Measurements from ENCODE around the gene CNTROB.

CNTROB gene

DNA sequence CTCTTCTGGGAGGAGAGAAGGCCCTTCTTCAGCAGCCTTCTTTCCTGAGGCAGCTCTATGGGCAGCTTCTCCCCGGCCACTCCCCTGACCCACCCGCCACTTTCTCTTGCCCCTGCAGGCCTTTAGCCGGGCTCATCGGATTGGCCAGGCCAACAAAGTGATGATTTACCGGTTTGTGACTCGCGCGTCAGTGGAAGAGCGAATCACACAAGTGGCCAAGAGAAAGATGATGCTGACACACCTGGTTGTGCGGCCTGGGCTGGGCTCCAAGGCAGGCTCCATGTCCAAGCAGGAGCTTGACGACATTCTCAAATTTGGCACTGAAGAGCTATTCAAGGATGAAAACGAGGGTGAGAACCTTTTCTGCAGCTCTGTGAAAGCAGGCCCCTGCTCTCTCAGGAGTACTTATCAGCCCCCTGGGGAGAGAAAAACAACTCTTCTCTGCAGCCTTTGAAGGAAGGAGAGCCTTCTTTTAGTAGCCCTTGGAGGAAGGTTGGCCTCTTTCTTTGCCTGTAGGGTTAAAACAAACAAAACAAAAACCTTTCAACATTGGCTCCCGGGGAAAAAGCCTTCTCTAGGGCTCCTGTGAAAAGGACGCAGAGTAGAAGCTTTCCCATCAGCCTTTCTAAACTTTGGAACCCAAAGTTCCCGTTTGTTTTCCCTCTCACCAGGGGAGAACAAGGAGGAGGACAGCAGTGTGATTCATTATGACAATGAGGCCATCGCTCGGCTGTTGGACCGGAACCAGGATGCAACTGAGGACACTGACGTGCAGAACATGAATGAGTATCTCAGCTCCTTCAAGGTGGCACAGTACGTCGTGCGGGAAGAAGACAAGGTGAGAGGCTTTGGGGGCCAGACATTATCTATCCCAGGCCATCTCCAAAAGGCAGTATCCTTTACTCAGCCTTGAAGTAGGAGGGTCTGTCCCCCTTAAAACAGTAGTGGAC, 28.6 kb upstream of the CNTROB start:
- DNase-seq: no peak

DNA sequence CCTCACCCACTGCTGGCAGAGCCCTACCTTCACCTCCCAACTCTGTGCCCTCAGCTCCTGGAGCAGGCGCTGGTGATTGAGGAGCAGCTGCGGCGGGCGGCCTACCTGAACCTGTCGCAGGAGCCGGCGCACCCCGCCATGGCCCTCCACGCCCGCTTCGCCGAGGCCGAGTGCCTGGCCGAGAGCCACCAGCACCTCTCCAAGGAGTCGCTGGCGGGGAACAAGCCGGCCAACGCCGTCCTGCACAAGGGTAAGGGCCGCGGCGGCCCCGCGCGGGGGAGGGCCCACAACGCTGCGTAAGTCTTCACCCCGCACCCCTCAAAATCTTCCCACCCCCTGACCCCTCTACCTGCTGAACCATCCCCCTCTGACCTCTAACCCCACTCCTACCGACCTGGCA, 22.9 kb upstream of the CNTROB start:
- no peak for DNase-seq

DNA sequence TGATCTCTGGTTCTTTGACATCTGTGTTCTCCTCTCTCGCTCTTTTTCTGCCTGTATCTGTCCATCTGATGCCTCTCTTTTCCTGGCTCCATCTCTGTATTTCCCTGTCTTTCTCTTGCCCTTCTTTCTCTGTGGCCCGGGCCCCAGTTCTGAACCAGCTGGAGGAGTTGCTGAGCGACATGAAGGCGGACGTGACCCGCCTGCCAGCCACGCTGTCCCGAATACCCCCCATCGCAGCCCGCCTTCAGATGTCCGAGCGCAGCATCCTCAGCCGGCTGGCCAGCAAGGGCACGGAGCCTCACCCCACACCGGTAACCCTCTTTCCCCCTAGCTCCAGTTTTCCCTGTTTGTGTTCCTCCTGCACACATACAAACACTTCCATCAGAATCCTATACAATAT, 21.7 kb upstream of the CNTROB start:
- no peak for DNase-seq

DNA sequence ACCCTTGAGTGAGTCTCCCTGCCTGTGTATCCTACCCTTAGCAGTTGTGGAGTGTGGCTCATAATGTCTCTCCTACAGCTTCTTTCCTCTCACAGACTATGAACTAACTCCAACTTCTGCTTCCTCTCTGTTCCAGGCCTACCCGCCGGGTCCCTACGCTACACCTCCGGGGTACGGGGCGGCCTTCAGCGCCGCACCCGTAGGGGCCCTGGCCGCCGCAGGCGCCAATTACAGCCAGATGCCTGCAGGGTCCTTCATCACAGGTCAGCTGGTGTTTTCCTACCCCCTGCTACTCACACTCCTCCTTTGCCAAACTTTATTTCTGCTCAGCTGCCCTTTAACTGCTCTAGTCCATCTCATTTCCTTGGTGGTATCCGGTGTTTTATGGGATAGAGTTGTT, 21.3 kb upstream of the CNTROB start:
- no peak for DNase-seq

DNA sequence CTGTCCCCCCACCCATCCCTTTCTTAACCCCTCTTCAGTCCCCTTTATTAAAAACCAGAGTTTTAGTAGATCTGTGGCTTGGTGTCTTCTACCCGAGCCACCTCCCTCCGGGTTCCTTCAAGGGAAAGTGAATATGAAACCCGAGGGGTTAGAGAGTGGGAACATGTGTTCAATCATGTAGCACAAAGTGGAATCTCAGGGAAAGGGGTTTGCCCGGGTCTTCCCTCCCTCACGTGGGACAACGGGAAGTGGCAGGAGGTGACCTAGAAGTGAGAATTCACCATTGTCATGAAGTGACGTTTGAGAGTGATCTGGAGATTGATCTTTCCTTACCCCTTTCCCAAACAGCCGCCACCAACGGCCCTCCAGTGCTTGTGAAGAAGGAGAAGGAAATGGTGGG, 20.9 kb upstream of the CNTROB start:
- no peak for DNase-seq

DNA sequence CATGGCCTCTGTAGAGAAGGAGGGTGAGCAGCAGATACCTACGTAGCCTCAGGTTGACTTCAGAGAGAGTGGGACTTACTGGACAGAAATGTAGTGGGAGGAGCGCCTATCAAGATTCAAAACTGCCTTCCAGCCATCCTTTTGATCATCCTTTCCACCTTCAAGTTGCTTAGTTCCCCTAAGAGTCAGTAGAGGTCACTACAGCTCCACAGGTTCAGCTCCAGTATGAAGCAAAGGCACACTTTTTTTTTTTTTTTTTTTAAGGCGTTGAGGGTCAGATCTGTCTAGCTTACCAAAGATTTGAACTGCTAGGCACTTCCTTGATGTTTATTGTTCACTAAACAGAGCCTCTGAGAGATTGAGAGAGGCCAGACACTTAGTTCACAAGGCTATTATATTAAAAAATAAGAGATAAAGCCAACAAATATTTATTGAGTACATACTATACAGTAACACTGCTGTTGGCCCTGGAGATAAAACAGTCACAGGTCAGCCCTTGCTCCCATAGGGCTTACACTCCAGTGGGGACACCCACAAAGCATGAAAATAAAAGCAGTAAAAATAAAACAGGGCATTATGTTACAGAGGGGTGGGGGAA, 19.0 kb upstream of the CNTROB start:
- peak in 6 of 56 donors; percentile 5 to 48 (median 13) for DNase-seq

DNA sequence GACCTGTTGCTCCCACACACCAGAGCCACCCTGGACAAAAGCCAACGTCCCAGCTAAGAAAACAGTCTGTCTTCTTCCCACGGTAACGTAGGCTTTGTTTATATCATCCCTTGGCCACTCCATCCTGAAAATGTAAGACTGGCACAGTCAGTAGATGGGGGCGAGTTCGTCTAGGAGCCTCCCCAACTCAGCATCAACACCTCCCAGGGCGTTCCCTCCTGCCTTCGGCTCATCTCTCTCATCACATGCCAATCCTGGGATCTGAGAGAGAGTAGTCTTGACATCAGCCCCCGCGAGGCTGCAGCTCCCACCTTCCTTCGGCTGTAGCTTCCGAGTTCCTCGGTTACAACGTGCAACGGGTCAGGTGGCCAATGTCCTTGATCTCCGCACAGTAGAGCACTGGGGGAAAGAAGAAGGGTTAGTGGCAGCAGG, 16.8 kb upstream of the CNTROB start:
- peak in 20 of 56 donors; percentile 17 to 83 (median 58) for DNase-seq

DNA sequence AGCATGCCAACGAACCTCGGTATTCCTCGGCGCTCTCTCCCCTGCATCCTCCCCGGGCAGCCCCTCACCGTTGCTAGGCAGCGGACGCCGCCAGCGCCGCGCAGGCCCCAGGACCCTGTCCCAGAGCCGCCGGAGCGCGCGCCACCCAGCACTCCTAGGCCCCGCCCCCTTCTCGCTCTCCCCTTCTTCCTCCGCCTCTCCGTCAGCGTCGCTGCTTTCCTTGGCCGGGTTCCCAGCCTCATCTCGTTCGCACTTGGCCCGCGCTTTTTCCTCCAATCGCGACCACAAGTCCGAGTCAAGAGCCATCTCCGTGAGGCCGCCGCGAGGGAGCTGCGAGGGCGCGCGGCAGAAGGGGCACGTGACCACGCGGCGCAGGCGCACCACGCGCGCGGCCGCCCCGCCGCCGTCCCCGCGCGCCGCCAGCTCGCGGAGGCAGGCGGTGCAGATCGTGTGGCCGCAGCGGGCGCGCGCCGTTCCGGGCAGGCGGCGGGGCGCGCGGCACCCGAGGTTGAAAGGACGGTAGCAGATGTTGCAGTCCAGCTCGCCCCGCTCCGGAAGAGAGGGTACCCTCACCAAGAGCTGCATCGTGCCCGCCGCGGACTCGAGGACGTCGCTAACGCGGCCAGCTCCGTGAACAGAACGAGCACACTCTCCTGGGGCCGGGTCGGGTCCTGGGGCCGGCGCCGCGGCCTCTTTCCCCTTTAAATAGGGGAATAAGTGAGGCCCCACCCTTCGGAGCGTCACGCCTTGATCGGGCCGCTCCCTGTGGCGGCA, 16.2 kb upstream of the CNTROB start, which contains the start of gene RNF227:
TSS of gene RNF227 (minus strand) at position 679 of the 774 bp plus-strand sequence. CDS start at position 585, 94 bp downstream.
- peak in 54 of 56 donors; percentile 38 to 90 (median 78) for DNase-seq

DNA sequence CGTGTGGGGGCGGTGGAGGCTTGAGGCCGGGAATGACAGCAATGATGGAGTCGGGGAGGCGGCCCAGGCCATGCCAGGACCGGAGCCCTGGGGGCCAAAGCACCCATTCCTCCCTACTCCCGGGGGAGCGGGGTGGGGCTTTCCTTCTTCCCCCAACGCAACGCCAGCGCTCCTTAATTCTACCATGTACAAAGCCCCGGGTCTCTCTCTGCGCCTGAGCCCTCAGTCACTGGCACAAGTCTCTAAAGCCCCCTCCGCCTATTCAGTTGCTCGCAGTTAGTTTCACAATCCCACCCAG, 15.7 kb upstream of the CNTROB start:
- DNase-seq: peak in 2 of 56 donors; percentile 34 to 49

DNA sequence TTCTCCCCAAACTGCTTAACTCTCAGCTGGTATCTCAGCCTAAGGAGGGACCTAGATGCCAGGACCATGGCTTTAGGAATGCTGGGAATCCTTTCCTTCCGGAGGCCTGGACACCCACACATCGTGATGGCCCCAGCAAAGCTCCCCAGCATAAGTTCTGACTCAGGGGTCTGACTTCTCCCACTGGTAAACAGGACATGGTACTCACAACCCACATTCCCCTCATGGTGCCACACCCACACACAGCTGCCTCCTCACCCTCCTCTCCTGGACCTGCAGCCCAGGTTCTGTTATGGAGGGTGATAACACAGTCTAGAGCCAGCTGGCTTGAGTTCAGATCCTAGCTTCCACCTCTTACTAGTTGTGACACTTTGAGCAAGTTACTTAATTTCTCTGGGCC, 15.2 kb upstream of the CNTROB start:
- DNase-seq: no peak

DNA sequence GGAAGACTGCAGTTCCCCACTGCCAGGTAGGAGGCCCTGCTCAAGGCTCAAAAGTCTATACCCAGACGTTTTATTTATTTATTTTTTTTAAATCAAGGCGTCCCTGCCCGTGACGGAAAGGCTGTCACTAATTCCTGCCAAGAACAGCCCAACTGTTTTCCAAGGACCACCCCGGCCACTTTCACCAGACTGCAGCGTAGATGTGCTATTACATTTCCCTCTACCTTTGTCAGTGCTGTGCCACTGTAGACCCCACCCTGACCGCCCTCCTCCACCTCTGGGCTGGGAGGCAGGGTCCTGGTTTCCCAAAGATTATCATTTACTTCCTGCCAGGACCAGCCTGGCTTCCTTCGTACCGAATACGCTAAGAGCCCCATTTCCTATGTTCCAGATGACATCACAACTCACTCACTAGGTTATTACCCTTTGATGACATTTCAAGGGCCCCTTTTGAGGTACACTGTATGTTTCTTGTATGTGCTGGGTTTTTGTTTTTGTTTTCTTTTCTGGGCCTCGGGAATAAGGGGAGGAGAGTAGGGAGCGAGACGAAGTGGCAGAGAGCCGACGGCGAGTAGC, 9.6 kb upstream of the CNTROB start:
- DNase-seq: no peak

DNA sequence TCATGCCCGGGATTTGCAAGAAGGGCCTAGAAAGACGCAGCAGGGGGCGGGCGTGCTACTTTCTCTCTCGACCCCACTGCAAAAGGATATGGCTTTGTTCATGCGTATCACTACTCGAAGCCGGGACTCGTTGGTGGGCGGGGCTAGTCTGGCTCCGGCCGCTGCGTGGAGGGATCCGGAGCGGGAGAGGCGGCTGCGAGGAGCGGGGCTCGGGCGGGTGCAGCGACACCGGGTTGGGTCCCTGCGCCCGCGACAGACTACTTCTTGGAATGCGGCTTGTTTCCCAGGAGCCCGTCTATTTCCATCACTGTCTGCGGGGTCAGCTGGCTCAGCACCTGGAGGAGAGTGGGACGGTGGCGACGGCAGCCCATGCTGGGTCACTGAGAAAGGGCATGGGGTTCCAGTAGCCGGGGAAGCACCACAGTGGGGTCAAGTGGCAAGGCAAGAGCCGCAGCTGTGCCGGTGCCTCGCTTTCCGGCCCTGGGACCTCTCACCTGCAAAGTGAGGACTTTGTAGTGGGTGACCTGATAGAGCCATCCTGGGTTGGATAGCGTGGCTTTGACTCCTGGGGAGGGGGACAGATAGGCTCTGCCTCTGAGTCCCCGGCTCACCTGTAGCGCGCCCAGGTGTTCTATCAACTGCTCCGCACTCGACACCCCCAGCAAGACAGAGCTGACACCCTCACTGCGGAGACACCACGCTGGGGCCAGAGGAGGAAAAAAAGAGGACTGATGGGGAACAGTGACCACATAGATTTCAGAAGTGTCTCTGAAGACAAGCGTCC, 9.0 kb upstream of the CNTROB start:
- peak in 51 of 56 donors; percentile 11 to 85 (median 56) for DNase-seq

DNA sequence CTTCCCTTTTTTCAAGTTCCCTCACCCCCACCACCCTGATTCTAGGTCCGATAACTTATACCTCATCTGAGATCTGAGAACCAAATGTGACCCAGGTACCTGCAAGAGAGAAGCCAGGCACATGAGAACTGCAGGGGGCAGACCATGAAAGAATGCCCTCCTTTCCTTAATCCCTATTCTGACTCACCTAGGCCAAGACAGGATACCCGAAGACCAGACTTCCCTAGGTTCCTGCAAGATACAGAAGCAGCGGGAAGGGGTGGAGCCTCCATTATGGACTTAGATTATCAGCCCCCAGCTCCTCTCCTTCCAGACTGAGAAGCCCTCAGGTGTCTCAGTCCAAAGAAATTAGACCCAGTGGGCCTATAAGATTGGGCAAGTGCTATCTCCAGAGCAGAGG, 4.4 kb upstream of the CNTROB start:
- DNase-seq: no peak

DNA sequence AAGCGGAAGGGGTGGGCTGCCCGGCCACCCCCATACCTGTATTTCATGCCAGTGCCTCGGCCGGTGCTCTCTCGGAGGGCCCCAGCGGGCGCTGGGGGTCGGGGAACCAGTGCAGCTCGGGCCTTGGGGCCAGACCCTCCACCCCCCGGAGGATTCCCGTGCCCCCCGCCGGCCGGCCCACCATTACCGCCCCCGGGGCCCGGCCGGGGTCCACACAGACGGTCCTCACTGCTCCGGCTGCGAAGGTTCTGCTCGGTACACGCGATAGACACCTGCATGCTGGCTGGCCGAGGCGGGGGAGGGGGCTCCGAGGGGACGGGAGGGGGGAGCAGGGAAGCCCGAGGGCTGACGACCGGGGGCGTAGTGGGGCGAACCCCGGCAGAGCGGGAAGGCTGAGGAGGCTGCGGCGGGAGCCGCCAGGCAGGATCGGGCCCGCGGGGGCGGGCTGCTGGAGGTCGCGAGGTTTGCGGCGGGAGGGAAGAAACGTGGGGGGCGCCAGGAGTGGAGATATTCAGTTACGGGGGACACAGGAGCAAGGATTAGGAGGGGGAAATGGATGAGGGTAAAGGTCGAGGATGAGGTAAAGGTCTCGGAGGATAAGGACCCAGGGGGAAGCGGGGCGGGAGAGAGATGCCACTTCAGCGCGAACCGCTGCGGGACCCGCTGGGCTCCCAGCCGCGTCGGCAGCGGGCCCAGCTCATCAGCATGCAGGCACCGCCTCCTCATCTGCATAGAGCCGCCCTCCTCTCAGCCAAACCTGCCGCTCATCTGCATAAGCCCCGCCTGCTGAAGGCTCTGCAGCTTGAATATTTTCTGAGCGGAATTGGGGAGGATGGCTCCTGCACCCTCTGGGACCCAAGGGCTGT, 2.6 kb upstream of the CNTROB start, which contains the start of gene KCNAB3:
TSS of gene KCNAB3 (minus strand) at position 699 of the 866 bp plus-strand sequence. CDS start at position 278, 421 bp downstream.
- DNase-seq: peak in 45 of 56 donors; percentile 7 to 82 (median 52)

DNA sequence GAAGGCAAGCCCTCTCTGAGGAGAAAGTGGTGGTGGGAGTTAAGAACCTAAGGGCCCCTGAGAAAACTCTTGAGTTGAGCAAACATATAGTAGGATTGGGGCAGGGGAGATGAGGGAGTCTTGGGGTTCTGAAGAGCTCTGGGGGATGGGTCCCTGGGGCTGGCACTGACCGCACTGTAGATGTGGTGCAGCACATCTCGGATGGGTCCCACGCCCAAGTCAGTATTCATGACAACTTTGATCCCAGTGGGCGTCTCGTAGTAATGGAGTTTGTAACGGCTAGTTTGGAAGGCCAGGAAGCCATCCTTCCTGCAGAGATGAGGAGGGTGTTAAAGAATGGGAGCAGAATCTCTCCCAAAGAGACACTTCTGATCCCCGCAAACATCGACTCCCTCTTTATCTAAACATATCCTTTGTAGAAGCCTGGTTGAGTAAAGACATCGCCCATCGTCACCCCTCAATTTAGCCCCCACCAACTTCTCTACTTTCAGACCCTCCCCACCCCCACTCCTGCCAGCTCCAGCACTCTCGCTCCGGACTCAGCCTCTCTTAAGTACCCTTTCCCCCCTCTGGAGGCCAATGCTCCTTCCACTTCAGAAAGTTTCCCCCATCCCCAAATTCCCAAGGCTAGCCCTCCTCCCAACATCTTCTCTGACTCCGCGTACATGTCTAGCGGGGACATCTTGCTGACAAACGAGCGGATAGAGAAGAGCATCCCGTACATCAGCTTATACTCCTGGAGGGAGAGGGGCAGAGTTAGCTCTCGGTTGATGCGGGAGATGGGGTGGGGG, 970 bp upstream of the CNTROB start:
- DNase-seq: peak in 1 of 56 donors; percentile 11

DNA sequence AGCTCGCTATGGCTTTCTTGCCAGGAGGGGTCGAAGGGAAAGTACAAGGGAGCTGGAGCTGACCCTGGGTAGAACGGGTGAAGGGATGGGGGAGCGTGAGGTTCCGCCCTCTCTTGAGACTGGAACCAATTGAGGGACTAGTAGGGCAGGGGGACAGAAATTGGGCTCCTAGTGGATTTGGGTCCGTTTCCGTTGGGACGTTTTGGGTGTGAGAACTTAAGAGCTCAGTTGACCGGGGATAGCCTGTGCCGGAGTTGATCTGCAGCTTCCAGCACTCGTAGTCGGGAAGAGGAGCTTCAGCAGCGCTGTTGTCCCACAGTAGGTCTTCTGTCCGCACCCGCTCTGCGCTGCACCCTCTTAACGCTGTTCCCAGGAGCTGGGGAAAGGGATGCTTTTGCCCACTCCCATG, 481 bp downstream of the CNTROB start:
- peak in 10 of 56 donors; percentile 14 to 44 (median 30) for DNase-seq

DNA sequence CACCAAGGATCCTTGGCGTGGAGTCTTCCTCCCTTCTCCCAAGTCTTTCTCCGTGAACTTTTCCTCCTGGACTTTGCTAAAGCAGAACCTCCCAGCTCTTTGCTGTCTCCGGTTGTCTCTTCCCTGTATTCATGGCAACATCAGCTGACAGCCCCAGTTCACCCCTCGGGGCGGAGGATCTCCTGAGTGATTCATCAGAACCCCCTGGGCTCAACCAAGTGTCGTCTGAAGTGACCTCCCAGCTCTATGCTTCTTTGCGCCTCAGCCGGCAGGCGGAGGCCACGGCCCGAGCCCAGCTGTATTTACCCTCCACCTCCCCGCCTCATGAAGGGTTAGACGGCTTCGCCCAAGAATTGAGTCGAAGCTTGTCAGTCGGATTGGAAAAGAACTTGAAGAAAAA, 943 bp downstream of the CNTROB start:
- DNase-seq: peak in 4 of 56 donors; percentile 8 to 22 (median 12)

DNA sequence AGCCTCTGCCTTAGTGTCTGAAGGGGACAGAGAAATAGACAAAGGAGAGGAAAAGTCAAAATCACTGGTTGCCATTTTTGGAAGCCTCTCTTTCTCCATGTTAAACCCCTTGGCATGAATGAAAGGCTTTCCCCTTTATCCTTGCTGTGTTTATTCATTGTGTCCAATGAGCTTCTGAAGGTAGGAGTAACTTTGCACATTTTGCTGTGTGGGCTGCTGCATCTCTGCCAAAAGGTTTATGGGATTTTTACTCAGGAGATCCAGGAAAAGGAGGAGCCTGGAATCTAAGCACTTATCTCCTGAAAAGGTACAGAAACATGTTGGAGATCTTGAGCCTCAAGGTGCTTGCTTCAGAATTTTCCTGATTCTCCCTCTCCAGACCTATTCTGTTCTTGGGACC, 3.9 kb downstream of the CNTROB start:
- no peak for DNase-seq

DNA sequence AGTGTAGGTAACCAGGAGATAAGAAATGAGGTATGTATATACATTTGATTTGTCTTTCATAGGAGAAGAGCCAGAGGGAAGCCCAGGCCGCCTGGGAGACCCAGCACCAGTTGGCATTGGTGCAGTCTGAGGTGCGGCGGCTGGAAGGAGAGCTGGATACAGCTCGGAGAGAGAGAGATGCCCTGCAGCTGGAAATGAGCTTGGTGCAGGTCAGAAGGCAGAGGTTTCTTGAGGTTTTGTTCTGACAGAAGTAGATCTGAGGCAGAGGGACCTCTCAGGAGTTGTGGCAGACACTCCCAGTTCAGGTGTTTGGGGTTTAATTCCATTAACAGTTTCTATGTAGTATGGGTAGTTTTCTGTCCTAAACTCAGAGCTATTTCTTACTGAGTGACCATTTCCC, 8.0 kb downstream of the CNTROB start:
- DNase-seq: no peak
